IMR-90 (cell line): ENCODE measurements around the gene SYNRG. TPM values are rescaled to one million over a fixed set of nuclear protein-coding genes. Genes with fewer than 3 reads are reported as not detected.
A peak's percentile ranks its signal among the peaks of the same experiment; 100 is the strongest.

Experiments
- ATAC-seq: fragments of 200-7000 bp; cut with Tn5 transposase; 2 replicates; pipeline ENCODE4 v1.9.1; 2020; ENCODE audit warnings: low read depth, mild to moderate bottlenecking, moderate library complexity
- BruUV-seq: library from RNA; stranded (reverse); fragments of 400-500 nt; replicated peaks from 2 replicates; lab custom pipeline; 2021; lab: Mats Ljungman, UMichigan
- CTCF ChIA-PET: fragments of 300-600 bp; formaldehyde crosslinking; extraction: SDS; loops from one replicate; lab custom pipeline; 2021; ENCODE audit warnings: antibody characterized with exemption; lab: Yijun Ruan, JAX
- POLR2A ChIA-PET: fragments of 300-600 bp; sonication (Branson Sonifier 250); formaldehyde crosslinking; loops from one replicate; lab custom pipeline; 2022; ENCODE audit warnings: antibody characterized with exemption; ENCODE audit not compliant: unreplicated experiment; lab: Charles Lee
- DNase-seq: peaks from one replicate; pipeline ENCODE4 v3.0.0; 2013
- H2AFZ ChIP-seq: replicated peaks from 2 replicates; pipeline ENCODE3; 2013; ENCODE audit warnings: low read length, mild to moderate bottlenecking; ENCODE audit not compliant: poor library complexity
- H2AK5ac ChIP-seq: 2 replicates; pipeline ENCODE4 v1.6.1; 2013; ENCODE audit warnings: low read depth, low read length, inconsistent platforms
- H2AK9ac ChIP-seq: replicated peaks from 2 replicates; pipeline ENCODE3; 2013; ENCODE audit warnings: mild to moderate bottlenecking, low read depth, low read length, moderate library complexity; ENCODE audit not compliant: poor library complexity
- H2BK120ac ChIP-seq: 2 replicates; pipeline ENCODE4 v1.6.1; 2013; ENCODE audit warnings: low read depth, low read length, inconsistent platforms
- H2BK15ac ChIP-seq: 3 replicates; pipeline ENCODE4 v1.6.1; 2013; ENCODE audit warnings: low read depth, low read length, inconsistent platforms
- H2BK20ac ChIP-seq: 2 replicates; pipeline ENCODE4 v1.6.1; 2013; ENCODE audit warnings: low read depth, mild to moderate bottlenecking, inconsistent platforms, low read length, moderate library complexity
- H2BK5ac ChIP-seq: 2 replicates; pipeline ENCODE4 v1.6.1; 2013; ENCODE audit warnings: mild to moderate bottlenecking, low read depth, low read length, inconsistent platforms; ENCODE audit not compliant: poor library complexity, severe bottlenecking
- H3K14ac ChIP-seq: replicated peaks from 2 replicates; pipeline ENCODE4 v1.6.1; 2013; ENCODE audit warnings: low read depth, low read length, inconsistent platforms
- H3K18ac ChIP-seq: 2 replicates; pipeline ENCODE4 v1.6.1; 2013; ENCODE audit warnings: low read depth, low read length, control low read depth
- H3K23ac ChIP-seq: 2 replicates; pipeline ENCODE4 v1.6.1; 2013; ENCODE audit warnings: low read depth, low read length, inconsistent platforms
- H3K27ac ChIP-seq: 2 replicates; pipeline ENCODE4 v1.5.1; 2013; ENCODE audit warnings: mild to moderate bottlenecking, control low read depth, low read length; ENCODE audit not compliant: insufficient read depth
- H3K27me3 ChIP-seq: 2 replicates; pipeline ENCODE4 v1.6.1; 2013; ENCODE audit warnings: low read length; ENCODE audit not compliant: control insufficient read depth, insufficient read depth
- H3K36me3 ChIP-seq: 2 replicates; pipeline ENCODE4 v1.6.1; 2013; ENCODE audit warnings: low read length, mixed read lengths; ENCODE audit not compliant: control insufficient read depth, insufficient read depth
- H3K4ac ChIP-seq: 2 replicates; pipeline ENCODE4 v1.6.1; 2013; ENCODE audit warnings: low read depth, low read length, inconsistent platforms
- H3K4me1 ChIP-seq: 2 replicates; pipeline ENCODE4 v1.6.1; 2013; ENCODE audit warnings: low read length, mixed read lengths; ENCODE audit not compliant: control insufficient read depth, insufficient read depth
- H3K4me2 ChIP-seq: 2 replicates; pipeline ENCODE4 v1.6.1; 2013; ENCODE audit warnings: low read depth, mild to moderate bottlenecking, control low read depth, low read length, moderate library complexity
- H3K4me3 ChIP-seq: 2 replicates; pipeline ENCODE4 v1.5.1; 2013; ENCODE audit warnings: low read depth, mild to moderate bottlenecking, control low read depth, low read length, moderate library complexity; ENCODE audit not compliant: insufficient read depth
- H3K56ac ChIP-seq: 2 replicates; pipeline ENCODE4 v1.6.1; 2013; ENCODE audit warnings: low read length, inconsistent platforms; ENCODE audit not compliant: insufficient read depth; ENCODE audit errors: extremely low read depth
- H3K79me1 ChIP-seq, 2 experiments: 2 replicates each; pipeline ENCODE4 v1.6.1; 2013; ENCODE audit warnings: low read length in 2 of 2, inconsistent platforms in 1 of 2, low read depth in 1 of 2
- H3K9ac ChIP-seq: 2 replicates; pipeline ENCODE4 v1.6.1; 2013; ENCODE audit warnings: low read depth, low read length, control low read depth
- H3K9me1 ChIP-seq: 2 replicates; pipeline ENCODE4 v1.6.1; 2013; ENCODE audit warnings: low read length, inconsistent platforms; ENCODE audit not compliant: insufficient read depth
- H3K9me3 ChIP-seq: 2 replicates; pipeline ENCODE4 v1.6.1; 2013; ENCODE audit warnings: low read length; ENCODE audit not compliant: control insufficient read depth, insufficient read depth
- H4K20me1 ChIP-seq: 2 replicates; pipeline ENCODE4 v1.6.1; 2013; ENCODE audit warnings: low read length, inconsistent platforms; ENCODE audit not compliant: insufficient read depth
- H4K5ac ChIP-seq: 2 replicates; pipeline ENCODE4 v1.6.1; 2013; ENCODE audit warnings: mild to moderate bottlenecking, low read depth, low read length, control low read depth
- H4K8ac ChIP-seq, 2 experiments: 2 replicates each; pipeline ENCODE4 v1.6.1; 2013; ENCODE audit warnings: low read depth in 2 of 2, low read length in 2 of 2, control low read depth in 1 of 2, inconsistent platforms in 1 of 2
- H4K91ac ChIP-seq: 2 replicates; pipeline ENCODE4 v1.6.1; 2013; ENCODE audit warnings: low read depth, low read length, inconsistent platforms; ENCODE audit not compliant: insufficient read depth
- BHLHE40 ChIP-seq: fragments of 150-350 bp; IDR thresholded peaks from 2 replicates; pipeline ENCODE4 v1.6.1; 2016; ENCODE audit warnings: mild to moderate bottlenecking, low read depth, low read length
- CHD1 ChIP-seq: IDR thresholded peaks from 2 replicates; pipeline ENCODE4 v1.6.1; 2012; ENCODE audit warnings: low read depth, low read length, improper control_type of control experiment
- MAFK ChIP-seq: IDR thresholded peaks from 2 replicates; pipeline ENCODE4 v1.6.1; 2012; ENCODE audit warnings: low read depth, low read length, improper control_type of control experiment
- MAZ ChIP-seq: IDR thresholded peaks from 2 replicates; pipeline ENCODE4 v1.6.1; 2012; ENCODE audit warnings: low read depth, mild to moderate bottlenecking, low read length, improper control_type of control experiment, moderate library complexity, borderline replicate concordance
- MXI1 ChIP-seq: IDR thresholded peaks from 2 replicates; pipeline ENCODE4 v1.6.1; 2012; ENCODE audit warnings: low read depth, mild to moderate bottlenecking, low read length, moderate library complexity, borderline replicate concordance
- NFE2L2 ChIP-seq: fragments of 150-350 bp; IDR thresholded peaks from 2 replicates; pipeline ENCODE4 v1.6.1; 2016; ENCODE audit warnings: low read depth, mild to moderate bottlenecking, low read length
- POLR2A ChIP-seq: IDR thresholded peaks from 2 replicates; pipeline ENCODE4 v1.6.1; 2012; ENCODE audit warnings: mild to moderate bottlenecking, low read depth, low read length
- RAD21 ChIP-seq: IDR thresholded peaks from 2 replicates; pipeline ENCODE4 v1.6.1; 2012; ENCODE audit warnings: low read length, improper control_type of control experiment
- RCOR1 ChIP-seq: IDR thresholded peaks from 2 replicates; pipeline ENCODE4 v1.6.1; 2012; ENCODE audit warnings: mild to moderate bottlenecking, low read length, improper control_type of control experiment; ENCODE audit not compliant: insufficient replicate concordance
- RFX5 ChIP-seq: IDR thresholded peaks from 2 replicates; pipeline ENCODE4 v1.8.0; 2012; ENCODE audit warnings: low read depth, mild to moderate bottlenecking, low read length, moderate library complexity
- WGBS, 2 experiments: methylation state at CpG; one replicate each; pipeline versions ENCODE4 v1.1.5 to v1.1.7; 2013; ENCODE audit warnings: missing lambda C conversion rate in 2 of 2; ENCODE audit not compliant: insufficient read length in 1 of 2; ENCODE audit errors: extremely low coverage in 2 of 2; 5-methylcytosine and 5-hydroxymethylcytosine counted together
- dilution Hi-C: fragments of 300-500 bp; cut with HindIII; formaldehyde crosslinking; loops from one replicate; pipeline ENCODE4 v1.14.3; 2018; ENCODE audit warnings: low sequenced_read_pairs; ENCODE audit not compliant: unreplicated experiment
- in situ Hi-C: fragments of 300-500 bp; cut with MboI; formaldehyde crosslinking; loops from 3 replicates; pipeline ENCODE4 v1.14.3; 2019; ENCODE audit warnings: low sequenced_read_pairs, inconsistent platforms, mixed read lengths
- intact Hi-C: fragments of 100-400 bp; cut with micrococcal nuclease; formaldehyde crosslinking; loops from 2 replicates; pipeline ENCODE4 v1.10.0; 2022
- polyA plus RNA-seq, 3 experiments: library from polyadenylated mRNA; depleted of rRNA; stranded (reverse); fragments of >200 nt; gene quantifications; 2 replicates each; pipeline ENCODE4 v1.2.3, GENCODE V29; 2012; ENCODE audit warnings: low replicate concordance in 1 of 3
- total RNA-seq: library from RNA; depleted of rRNA; stranded (reverse); fragments of >200 nt; gene quantifications from 2 replicates; pipeline ENCODE4 v1.2.3, GENCODE V29; 2012
- TF ChIP-seq, protein P1 (sequence below): fragments of 150-350 bp; IDR thresholded peaks from 2 replicates; pipeline ENCODE4 v1.6.1; 2017; ENCODE audit warnings: mild to moderate bottlenecking, antibody characterized with exemption, low read length, low read depth

Gene SYNRG
- total and polyA plus RNA-seq, 2 of the 4 experiments (the other 2 are of a cell fraction): 11.7 to 15.2 TPM

DNA sequence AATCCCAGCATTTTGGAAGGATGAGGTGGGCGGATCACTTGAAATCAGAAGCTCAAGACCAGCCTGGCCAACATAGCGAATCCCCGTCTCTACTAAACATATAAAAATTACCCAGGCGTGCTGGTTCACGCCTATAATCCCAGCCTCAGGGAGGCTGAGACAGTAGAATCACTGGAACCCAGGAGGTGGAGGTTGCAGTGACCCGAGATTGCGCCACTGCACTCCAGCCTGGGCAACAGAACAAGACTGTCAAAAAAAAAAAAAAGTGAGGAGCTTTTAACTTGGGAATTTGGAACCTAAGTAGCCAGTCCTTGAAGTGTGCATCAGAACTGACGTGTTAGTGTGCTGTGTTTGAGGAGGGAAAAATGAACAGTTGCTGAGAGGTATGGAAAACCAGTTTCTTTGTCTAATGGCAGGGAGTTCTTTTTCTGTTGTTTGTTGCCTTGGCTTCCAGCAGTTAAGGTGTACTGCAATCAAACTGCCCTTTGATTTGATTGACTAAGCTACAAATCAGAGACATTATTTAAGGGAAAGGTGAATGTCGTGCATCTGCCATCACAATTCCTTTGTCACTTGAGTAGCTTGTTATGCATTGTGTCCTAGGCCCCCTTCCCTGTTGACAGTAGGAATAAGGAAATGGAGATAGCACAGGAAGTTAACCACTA, 128.1 kb downstream of the SYNRG start (continued):
- TF ChIP-seq RAD21: no peak
- TF ChIP-seq MAFK: no peak

DNA sequence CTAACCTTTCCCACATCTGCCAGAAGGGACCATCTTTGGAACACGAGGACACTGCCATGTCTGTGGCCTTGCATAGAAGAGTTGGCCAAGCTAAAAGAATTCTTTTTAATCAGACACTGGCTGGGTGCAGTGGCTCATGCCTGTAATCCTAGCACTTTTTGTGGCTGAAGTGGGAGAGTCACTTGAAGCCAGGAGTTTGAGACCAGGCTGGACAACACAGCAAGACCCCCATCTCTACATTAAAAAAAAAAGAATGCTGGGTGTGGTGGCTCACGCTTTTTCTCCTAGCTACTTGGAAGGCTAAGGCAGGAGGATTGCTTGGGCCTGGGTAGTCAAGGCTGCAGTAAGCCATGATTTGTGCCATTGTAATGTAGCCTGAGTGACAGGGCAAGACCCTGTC, 128.8 kb downstream of the SYNRG start:
- no peak overlapping the region for H4K5ac ChIP-seq
- WGBS, 2 experiments: no CpG with 5 or more reads among the region's 2 CpGs
- TF ChIP-seq, protein P1, sequence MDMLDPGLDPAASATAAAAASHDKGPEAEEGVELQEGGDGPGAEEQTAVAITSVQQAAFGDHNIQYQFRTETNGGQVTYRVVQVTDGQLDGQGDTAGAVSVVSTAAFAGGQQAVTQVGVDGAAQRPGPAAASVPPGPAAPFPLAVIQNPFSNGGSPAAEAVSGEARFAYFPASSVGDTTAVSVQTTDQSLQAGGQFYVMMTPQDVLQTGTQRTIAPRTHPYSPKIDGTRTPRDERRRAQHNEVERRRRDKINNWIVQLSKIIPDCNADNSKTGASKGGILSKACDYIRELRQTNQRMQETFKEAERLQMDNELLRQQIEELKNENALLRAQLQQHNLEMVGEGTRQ: no peak
- no peak for TF ChIP-seq BHLHE40
- no peak for TF ChIP-seq RCOR1
- no peak for TF ChIP-seq POLR2A
- TF ChIP-seq CHD1: no peak
- TF ChIP-seq NFE2L2: no peak
- no peak for TF ChIP-seq RFX5
- no peak for TF ChIP-seq MAZ
- TF ChIP-seq MXI1: no peak
- no peak for TF ChIP-seq MAFK
- no peak overlapping the region for H2BK5ac ChIP-seq
- H3K23ac ChIP-seq: no peak overlapping the region
- CTCF ChIA-PET: interaction anchor here (0.5 to 0.7 kb wide), 3 partner anchors 21 to 299 kb away, joined by 3 to 6 read pairs (median 3); no protein-coding TSS in a partner anchor
- H4K8ac ChIP-seq: no peak overlapping the region
- H3K9me3 ChIP-seq: no peaks in the 10 kb centered on the region
- in situ Hi-C loops (no loop called here), dilution Hi-C loops (no loop called here), intact Hi-C loops (no loop called here)
- no peak overlapping the region for H3K4me2 ChIP-seq
- POLR2A ChIA-PET: interaction anchor here (0.7 kb wide), 1 partner anchor 8 kb away, joined by 3 read pairs; no protein-coding TSS in a partner anchor
- no peak overlapping the region for H3K18ac ChIP-seq
- DNase-seq (no peak), ATAC-seq (no peak)
- no peaks in the 10 kb centered on the region for H3K27me3 ChIP-seq
- peaks cover 0 to 20% of the 10 kb centered on the region in 2 experiments; a peak in 3 of 4 replicates for H3K79me1 ChIP-seq
- H4K91ac ChIP-seq: no peak overlapping the region
- no peak overlapping the region for H3K4me3 ChIP-seq
- peaks cover 11% of the 10 kb centered on the region for H3K4me1 ChIP-seq
- no peak overlapping the region for H3K4ac ChIP-seq
- H3K9me1 ChIP-seq: peaks cover 8% of the 10 kb centered on the region
- H3K14ac ChIP-seq: no peak overlapping the region
- peaks cover 5% of the 10 kb centered on the region; the same call in 1 of the 2 replicates for H4K20me1 ChIP-seq
- no peak overlapping the region for H3K9ac ChIP-seq
- H2BK15ac ChIP-seq: no peak overlapping the region
- 0 out of 2 replicates have a peak overlapping the region, but pooled peaks have one; percentile 39 for H2AK5ac ChIP-seq
- no peak overlapping the region for H2AK9ac ChIP-seq
- no peak overlapping the region for H3K56ac ChIP-seq
- no peak overlapping the region for H2BK120ac ChIP-seq
- no peak overlapping the region for H2BK20ac ChIP-seq
- no peak overlapping the region for H3K27ac ChIP-seq
- H2AFZ ChIP-seq: no peak overlapping the region
- BruUV-seq: no TSS peak
- peaks cover 5% of the 10 kb centered on the region for H3K36me3 ChIP-seq
